H1 (cell line): Measurements from ENCODE around the gene MMP28. TPM values are rescaled to one million over a fixed set of nuclear protein-coding genes. Genes with fewer than 3 reads are reported as not detected.

Experiments
- CTCF ChIA-PET: fragments of 300-600 bp; sonication (Branson Sonifier 250); formaldehyde crosslinking; loops from one replicate; lab custom pipeline; 2021; ENCODE audit not compliant: partially characterized antibody; lab: Charles Lee
- POLR2A ChIA-PET: fragments of 300-600 bp; sonication (Branson Sonifier 250); formaldehyde crosslinking; loops from one replicate; lab custom pipeline; 2021; ENCODE audit warnings: inconsistent platforms; ENCODE audit not compliant: partially characterized antibody; lab: Charles Lee
- DNase-seq, 2 experiments: peaks; one replicate each; pipeline versions ENCODE4 v3.0.0 to v3.0.0-alpha.2; 2010 to 2022; ENCODE audit warnings: low spot score in 2 of 2, low read depth in 1 of 2, mixed read lengths in 1 of 2
- FAIRE-seq: peaks from 2 replicates; lab custom pipeline; 2011; peaks lifted over from hg19 to GRCh38; lab: Jason Lieb, UNC
- H2AFZ ChIP-seq: 2 replicates; pipeline ENCODE4 v1.8.1; 2012; ENCODE audit warnings: low read length, inconsistent platforms
- H2AK5ac ChIP-seq: 2 replicates; pipeline ENCODE4 v1.6.1; 2013; ENCODE audit warnings: low read depth, low read length
- H2BK120ac ChIP-seq: replicated peaks from 2 replicates; pipeline ENCODE3; 2013; ENCODE audit warnings: low read depth, low read length, inconsistent platforms
- H2BK12ac ChIP-seq: 2 replicates; pipeline ENCODE4 v1.6.1; 2013; ENCODE audit warnings: low read depth, low read length
- H2BK15ac ChIP-seq: 2 replicates; pipeline ENCODE4 v1.6.1; 2013; ENCODE audit warnings: low read length
- H2BK20ac ChIP-seq: 2 replicates; pipeline ENCODE4 v1.6.1; 2013; ENCODE audit warnings: low read length
- H2BK5ac ChIP-seq: 2 replicates; pipeline ENCODE4 v1.6.1; 2013; ENCODE audit warnings: low read depth, low read length
- H3K14ac ChIP-seq: 2 replicates; pipeline ENCODE4 v1.6.1; 2013; ENCODE audit warnings: inconsistent platforms; ENCODE audit not compliant: insufficient read length
- H3K18ac ChIP-seq: 2 replicates; pipeline ENCODE4 v1.6.1; 2013; ENCODE audit warnings: low read length; ENCODE audit errors: extremely low read depth
- H3K23ac ChIP-seq: 2 replicates; pipeline ENCODE4 v1.6.1; 2013; ENCODE audit warnings: inconsistent platforms; ENCODE audit not compliant: insufficient read length
- H3K23me2 ChIP-seq: 2 replicates; pipeline ENCODE4 v1.6.1; 2013; ENCODE audit warnings: low read depth, low read length
- H3K27ac ChIP-seq: 2 replicates; pipeline ENCODE4 v1.6.1; 2011; ENCODE audit warnings: low read depth, low read length, inconsistent platforms
- H3K27me3 ChIP-seq, 4 experiments: replicated peaks in 1 of 4; 1 replicate in 1 of 4; 2 replicates in 3 of 4; pipeline versions ENCODE4 v1.6.1 to v1.8.1; 2011 to 2013; ENCODE audit warnings: low read length in 3 of 4, mild to moderate bottlenecking in 3 of 4, inconsistent platforms in 2 of 4, mixed read lengths in 2 of 4, moderate library complexity in 1 of 4; ENCODE audit not compliant: control insufficient read depth in 3 of 4, insufficient read depth in 3 of 4; ENCODE audit errors: extremely low read depth in 1 of 4
- H3K36me3 ChIP-seq, 4 experiments: 2 replicates each; pipeline versions ENCODE4 v1.6.1 to v1.8.1; 2011 to 2013; ENCODE audit warnings: mild to moderate bottlenecking in 4 of 4, low read length in 3 of 4, moderate library complexity in 2 of 4, control low read depth in 1 of 4, inconsistent platforms in 1 of 4; ENCODE audit not compliant: insufficient read depth in 4 of 4, control insufficient read depth in 2 of 4
- H3K4ac ChIP-seq: replicated peaks from 2 replicates; pipeline ENCODE3; 2013; ENCODE audit warnings: low read length, low read depth, mixed read lengths, inconsistent platforms; ENCODE audit not compliant: insufficient read length
- H3K4me1 ChIP-seq, 4 experiments: replicated peaks in 1 of 4; 1 replicate in 1 of 4; 2 replicates in 3 of 4; pipeline versions ENCODE4 v1.6.1 to v1.8.1; 2011 to 2013; ENCODE audit warnings: low read length in 3 of 4, inconsistent platforms in 2 of 4, mixed read lengths in 1 of 4; ENCODE audit not compliant: insufficient read depth in 4 of 4, control insufficient read depth in 3 of 4
- H3K4me2 ChIP-seq, 2 experiments: 2 replicates each; pipeline versions ENCODE4 v1.6.1 to v1.8.1; 2011 to 2013; ENCODE audit warnings: low read depth in 2 of 2, low read length in 2 of 2, control low read depth in 1 of 2, inconsistent platforms in 1 of 2, mild to moderate bottlenecking in 1 of 2; ENCODE audit not compliant: insufficient read depth in 1 of 2
- H3K4me3 ChIP-seq, 4 experiments: fragments of 200-600, 300-600 bp in 1 of 4; sonication (generic), shearing (Covaris generic), sonication (Bioruptor Twin) in 1 of 4; 2 replicates each; pipeline versions ENCODE4 v1.5.1 to v1.8.1; 2011 to 2016; ENCODE audit warnings: low read length in 4 of 4, low read depth in 3 of 4, control low read depth in 2 of 4, inconsistent platforms in 2 of 4, mild to moderate bottlenecking in 2 of 4, mixed read lengths in 1 of 4, moderate library complexity in 1 of 4; ENCODE audit not compliant: insufficient read depth in 2 of 4; ENCODE audit errors: extremely low read depth in 1 of 4
- H3K56ac ChIP-seq: replicated peaks from 2 replicates; pipeline ENCODE3; 2013; ENCODE audit warnings: low read depth, mild to moderate bottlenecking, mixed read lengths, low read length, inconsistent platforms; ENCODE audit not compliant: insufficient read length
- H3K79me1 ChIP-seq: 2 replicates; pipeline ENCODE4 v1.6.1; 2013; ENCODE audit warnings: low read depth, low read length, control low read depth
- H3K79me2 ChIP-seq, 2 experiments: 2 replicates each; pipeline versions ENCODE4 v1.6.1 to v1.8.1; 2012 to 2013; ENCODE audit warnings: low read length in 2 of 2, mild to moderate bottlenecking in 2 of 2, inconsistent platforms in 1 of 2; ENCODE audit not compliant: insufficient read depth in 2 of 2, control insufficient read depth in 1 of 2
- H3K9ac ChIP-seq, 4 experiments: replicated peaks in 1 of 4; 1 replicate in 1 of 4; 2 replicates in 3 of 4; pipeline versions ENCODE4 v1.6.1 to v1.8.1; 2011 to 2013; ENCODE audit warnings: low read depth in 3 of 4, low read length in 3 of 4, control low read depth in 2 of 4, mild to moderate bottlenecking in 2 of 4, moderate library complexity in 2 of 4, inconsistent platforms in 1 of 4; ENCODE audit errors: extremely low read depth in 1 of 4
- H3K9me3 ChIP-seq, 2 experiments: 2 replicates each; pipeline versions ENCODE4 v1.6.1 to v1.8.1; 2012 to 2013; ENCODE audit warnings: mild to moderate bottlenecking in 2 of 2, moderate library complexity in 2 of 2, control low read depth in 1 of 2, inconsistent platforms in 1 of 2, low read depth in 1 of 2, low read length in 1 of 2, mixed read lengths in 1 of 2; ENCODE audit not compliant: insufficient read depth in 2 of 2
- H4K20me1 ChIP-seq, 2 experiments: replicated peaks in 1 of 2; 2 replicates each; pipeline versions ENCODE3 to v1.8.1; 2011 to 2013; ENCODE audit warnings: inconsistent platforms in 2 of 2, low read length in 2 of 2, mild to moderate bottlenecking in 1 of 2; ENCODE audit not compliant: insufficient read depth in 2 of 2, control insufficient read depth in 1 of 2
- H4K5ac ChIP-seq: 2 replicates; pipeline ENCODE4 v1.6.1; 2013; ENCODE audit warnings: low read length, low read depth, mixed read lengths, inconsistent platforms; ENCODE audit not compliant: insufficient read length
- H4K8ac ChIP-seq: 2 replicates; pipeline ENCODE4 v1.8.0; 2013; ENCODE audit warnings: mild to moderate bottlenecking, moderate library complexity, low read length, inconsistent platforms; ENCODE audit not compliant: insufficient read depth; ENCODE audit errors: extremely low read depth
- H4K91ac ChIP-seq: replicated peaks from 2 replicates; pipeline ENCODE3; 2013; ENCODE audit warnings: low read length, mixed read lengths, inconsistent platforms; ENCODE audit not compliant: insufficient read length
- FOSL1 ChIP-seq: IDR thresholded peaks from 2 replicates; pipeline ENCODE4 v1.6.1; 2011; ENCODE audit warnings: mild to moderate bottlenecking, low read depth, low read length, moderate library complexity; ENCODE audit not compliant: insufficient read depth
- MAX ChIP-seq: IDR thresholded peaks from 2 replicates; pipeline ENCODE4 v1.6.1; 2012; ENCODE audit warnings: inconsistent platforms
- SIN3A ChIP-seq, 2 experiments: IDR thresholded peaks in 1 of 2; conservative IDR thresholded peaks in 1 of 2; 2 replicates each; pipeline ENCODE4 v1.6.1; 2011 to 2012; ENCODE audit warnings: low read length in 2 of 2, improper control_type of control experiment in 1 of 2, low read depth in 1 of 2, mild to moderate bottlenecking in 1 of 2
- SRF ChIP-seq: IDR thresholded peaks from 2 replicates; pipeline ENCODE4 v1.6.1; 2011; ENCODE audit warnings: mild to moderate bottlenecking, low read depth, low read length, moderate library complexity
- WGBS, 2 experiments: shearing (Covaris generic) in 1 of 2; methylation state at CpG; one replicate each; pipeline versions ENCODE4 v1.1.6 to v1.1.7; 2013 to 2015; ENCODE audit warnings: low lambda C conversion rate in 2 of 2, mixed read lengths in 2 of 2, inconsistent platforms in 1 of 2, low coverage in 1 of 2, missing lambda C conversion rate in 1 of 2; ENCODE audit not compliant: insufficient replicate concordance in 2 of 2, insufficient coverage in 1 of 2, insufficient read length in 1 of 2; ENCODE audit errors: extremely low coverage in 1 of 2, missing lambda C conversion rate in 1 of 2; 5-methylcytosine and 5-hydroxymethylcytosine counted together
- polyA plus RNA-seq, 7 experiments: library from polyadenylated mRNA; depleted of rRNA in 3 of 7; stranded (reverse) in 5 of 7; unstranded in 2 of 7; fragments of >200 nt in 5 of 7; fragments of 200-250 nt in 2 of 7; gene quantifications; 1 replicate in 5 of 7; 2 replicates in 1 of 7; 4 replicates in 1 of 7; pipeline versions ENCODE4 v1.2.1 to v1.2.3, GENCODE V29; 2011 to 2013; ENCODE audit warnings: missing spikeins in 2 of 7, mixed read lengths in 2 of 7
- total RNA-seq: library from RNA; stranded (reverse); fragmentation: NEBNext Ultra II Directional; extraction: Animal tissue kit (Norgen Biotek cat#: 25700); gene quantifications from 2 replicates; pipeline ENCODE4 v1.2.1, GENCODE V29; 2021

Gene MMP28
- total and polyA plus RNA-seq, 2 of the 8 experiments (the other 6 are each of a cell fraction or from before 2014, with no cell fraction given) = not detected

DNA sequence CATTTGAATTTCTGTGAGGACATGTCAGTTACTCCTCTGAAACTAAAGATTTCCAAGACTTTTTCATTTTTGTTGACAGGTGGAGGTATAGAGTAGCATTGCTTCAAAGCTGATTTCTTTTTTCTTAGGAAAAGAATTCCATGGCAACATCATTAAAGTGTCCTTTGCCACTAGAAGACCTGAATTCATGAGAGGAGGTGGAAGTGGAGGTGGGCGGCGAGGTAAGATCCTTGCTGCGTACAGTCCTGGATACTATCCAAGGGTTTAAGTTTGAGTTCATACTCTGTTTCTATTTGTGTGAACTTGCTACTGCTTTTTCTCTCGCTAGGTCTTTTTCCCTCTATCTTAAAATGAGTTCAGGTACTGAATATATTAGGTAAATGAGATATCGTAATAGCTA lies 46.8 kb upstream of the MMP28 start:
- Histone ChIP-seq H2BK5ac (no peak overlapping the region), H3K79me2 (no peaks in the 10 kb centered on the region), H2BK12ac (no peak overlapping the region), H2AFZ (no peak overlapping the region), H3K18ac (no peak overlapping the region), H4K5ac (no peak overlapping the region), H3K14ac (no peak overlapping the region), H3K56ac (no peak overlapping the region), H2BK120ac (no peak overlapping the region), H3K27me3 (no peaks in the 10 kb centered on the region; a peak in 1 of 7 replicates), H3K9me3 (no peaks in the 10 kb centered on the region), H3K23me2 (no peaks in the 10 kb centered on the region), H3K4ac (no peak overlapping the region), H3K4me3 (no peak overlapping the region), H3K23ac (no peak overlapping the region), H4K91ac (no peak overlapping the region), H2BK15ac (no peak overlapping the region), H3K4me2 (no peak overlapping the region), H4K20me1 (peaks cover 1 to 3% of the 10 kb centered on the region in 2 experiments), H3K27ac (no peak overlapping the region), H3K4me1 (no peaks in the 10 kb centered on the region), H3K79me1 (no peaks in the 10 kb centered on the region), H2BK20ac (no peak overlapping the region), H3K36me3 (peaks cover 45 to 98% (median 80%) of the 10 kb centered on the region in 4 experiments), H3K9ac (no peak overlapping the region), H2AK5ac (no peak overlapping the region), H4K8ac (no peak overlapping the region)
- DNase-seq (no peak), FAIRE-seq (no peak)
- ChIA-PET POLR2A (interaction anchor here (0.6 to 3.1 kb wide), 6 partner anchors 10 to 117 kb away, joined by 3 to 24 read pairs (median 4); partner anchors contain the start of gene HEATR9), CTCF (interaction anchor here (0.6 to 2.3 kb wide), 7 partner anchors 9 to 264 kb away, joined by 3 to 8 read pairs (median 6); no protein-coding TSS in a partner anchor)
- WGBS, 2 experiments = 95% methylated on average over 5 of the region's 5 CpGs; no CpG with 5 or more reads in 1 of the 2 experiments
- no peak for TF ChIP-seq SRF
- no peak for TF ChIP-seq SIN3A (conservative IDR thresholded peaks at IDR 0.05 in 1 of 2, IDR thresholded peaks at IDR 0.05 in 1 of 2; ENCODE audit: low read depth in 1 of 2, low read length in 2 of 2)
- TF ChIP-seq MAX = no peak
- no peak for TF ChIP-seq FOSL1
